Measurements from ENCODE around the gene ANKS6. TPM values are rescaled to one million over a fixed set of nuclear protein-coding genes. Genes with fewer than 3 reads are reported as not detected.

ANKS6 gene
- total RNA-seq, 1 experiment from 2014 or later, result 46.3 TPM

DNA sequence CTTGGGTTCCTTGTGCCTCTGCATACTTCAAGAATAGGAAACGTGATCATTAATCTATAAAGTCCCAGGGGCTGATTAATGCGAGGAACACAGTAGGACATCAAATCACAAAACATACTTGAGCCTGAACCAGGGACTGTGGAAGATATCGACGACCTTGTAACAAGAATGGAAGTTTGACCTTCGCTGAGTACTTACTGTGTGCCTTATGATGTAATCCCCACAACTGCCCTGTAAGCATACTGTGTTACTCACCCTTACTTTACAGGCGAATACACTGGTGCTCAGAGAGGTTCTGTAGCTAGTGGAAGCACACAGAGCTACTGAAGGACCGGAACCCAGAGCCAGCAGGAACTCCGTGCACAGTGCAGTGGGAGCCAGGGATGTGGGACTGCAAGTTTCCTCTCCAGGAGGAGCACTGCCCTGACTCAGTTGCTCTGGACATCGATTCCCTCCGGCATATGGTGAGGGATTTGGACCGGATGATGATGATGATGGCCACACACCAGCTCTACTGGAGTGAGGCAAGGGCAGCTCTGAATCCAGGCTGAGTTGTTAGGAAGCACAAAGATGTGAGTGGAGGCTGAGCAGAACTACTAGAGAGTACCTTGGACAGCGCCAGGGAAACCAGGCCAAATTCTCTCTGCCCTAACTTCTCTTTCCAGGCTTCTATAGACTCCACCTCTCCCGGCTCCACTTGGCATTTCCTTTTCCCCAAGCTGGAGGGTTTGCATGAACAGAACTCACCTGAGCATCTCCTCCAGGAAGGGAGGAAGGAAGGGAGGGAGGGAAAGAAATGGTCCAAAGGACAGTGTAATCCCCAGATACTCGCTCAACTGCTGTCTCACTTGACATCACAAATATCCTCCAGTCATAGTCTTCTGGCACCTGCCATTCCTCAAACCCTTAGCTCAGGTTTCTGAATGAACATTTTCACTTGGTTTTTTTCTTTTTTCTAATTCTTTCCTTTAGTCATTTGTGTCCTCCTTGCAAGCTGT is 86.1 kb downstream of the ANKS6 start:
- no peak overlapping the region for H2AK5ac ChIP-seq (ENCODE audit: insufficient read length, low read length)
- peak; percentile 51 for DNase-seq
- no peak overlapping the region for H2BK12ac ChIP-seq (ENCODE audit: insufficient read length, low read depth, low read length)
- peak overlapping the region; percentile 47 to 80; a peak in 4 of 5 replicates for H3K4me3 Mint-ChIP-seq
- peaks cover 87% of the 10 kb centered on the region for H3K27me3 Mint-ChIP-seq (ENCODE audit: low read depth)
- H3K14ac ChIP-seq (ENCODE audit: insufficient read depth, low read length), result no peak overlapping the region
- no peak overlapping the region for H4K5ac ChIP-seq (ENCODE audit: insufficient read length, low read depth, low read length)
- H4K91ac ChIP-seq (ENCODE audit: insufficient read length, low read depth, low read length), result no peak overlapping the region
- no peaks in the 10 kb centered on the region for H3K9me3 ChIP-seq (ENCODE audit: control insufficient read depth, low read depth, low read length)
- H3K79me1 ChIP-seq (ENCODE audit: insufficient read depth, low read depth, low read length, poor library complexity, severe bottlenecking), result no peaks in the 10 kb centered on the region
- H3K79me2 ChIP-seq (ENCODE audit: insufficient read depth, low read length), result no peaks in the 10 kb centered on the region
- no peaks in the 10 kb centered on the region for H3K4me1 ChIP-seq (ENCODE audit: insufficient read depth, low read length)
- H3K4me1 Mint-ChIP-seq, result peaks cover 10 to 16% of the 10 kb centered on the region in 2 experiments
- no peak overlapping the region for H3K18ac ChIP-seq (ENCODE audit: insufficient read length, low read depth, low read length)
- H2AFZ ChIP-seq (ENCODE audit: low read length), result no peak overlapping the region
- no peak overlapping the region for H3K23ac ChIP-seq (ENCODE audit: insufficient read length, low read depth, low read length)
- H3K27ac ChIP-seq (ENCODE audit: insufficient read length, low read depth, low read length), result no peak overlapping the region
- no peak overlapping the region for H2BK120ac ChIP-seq (ENCODE audit: low read depth, low read length, poor library complexity, severe bottlenecking)
- TF ChIP-seq, protein P1, sequence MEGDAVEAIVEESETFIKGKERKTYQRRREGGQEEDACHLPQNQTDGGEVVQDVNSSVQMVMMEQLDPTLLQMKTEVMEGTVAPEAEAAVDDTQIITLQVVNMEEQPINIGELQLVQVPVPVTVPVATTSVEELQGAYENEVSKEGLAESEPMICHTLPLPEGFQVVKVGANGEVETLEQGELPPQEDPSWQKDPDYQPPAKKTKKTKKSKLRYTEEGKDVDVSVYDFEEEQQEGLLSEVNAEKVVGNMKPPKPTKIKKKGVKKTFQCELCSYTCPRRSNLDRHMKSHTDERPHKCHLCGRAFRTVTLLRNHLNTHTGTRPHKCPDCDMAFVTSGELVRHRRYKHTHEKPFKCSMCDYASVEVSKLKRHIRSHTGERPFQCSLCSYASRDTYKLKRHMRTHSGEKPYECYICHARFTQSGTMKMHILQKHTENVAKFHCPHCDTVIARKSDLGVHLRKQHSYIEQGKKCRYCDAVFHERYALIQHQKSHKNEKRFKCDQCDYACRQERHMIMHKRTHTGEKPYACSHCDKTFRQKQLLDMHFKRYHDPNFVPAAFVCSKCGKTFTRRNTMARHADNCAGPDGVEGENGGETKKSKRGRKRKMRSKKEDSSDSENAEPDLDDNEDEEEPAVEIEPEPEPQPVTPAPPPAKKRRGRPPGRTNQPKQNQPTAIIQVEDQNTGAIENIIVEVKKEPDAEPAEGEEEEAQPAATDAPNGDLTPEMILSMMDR (conservative IDR thresholded peaks at IDR 0.05), result no peak
- H3K9ac ChIP-seq (ENCODE audit: extremely low read depth, insufficient read length, low read length), result no peak overlapping the region
- H3K23me2 ChIP-seq (ENCODE audit: insufficient read length, low read depth, low read length, poor library complexity, severe bottlenecking), result peaks cover 17% of the 10 kb centered on the region
- H3K56ac ChIP-seq (ENCODE audit: insufficient read length, low read depth, low read length), result no peak overlapping the region
- peaks cover 38% of the 10 kb centered on the region for H3K27me3 ChIP-seq (ENCODE audit: insufficient read depth, low read length)
- no peaks in the 10 kb centered on the region; a peak in 2 of 5 replicates for H3K9me3 Mint-ChIP-seq
- H2BK15ac ChIP-seq (ENCODE audit: low read depth, low read length), result no peak overlapping the region
- no peak overlapping the region for H4K8ac ChIP-seq (replicated peaks; ENCODE audit: insufficient read length, low read depth, low read length)
- no peak overlapping the region for H3K4me2 ChIP-seq (ENCODE audit: insufficient read depth, insufficient read length, low read length)
- no peak overlapping the region for H2BK5ac ChIP-seq (ENCODE audit: insufficient read length, low read length)
- no peaks in the 10 kb centered on the region; a peak in 1 of 7 replicates for H3K36me3 Mint-ChIP-seq (ENCODE audit: insufficient read depth in 1 of 3, low read depth in 3 of 3)
- H2BK20ac ChIP-seq (ENCODE audit: low read depth, low read length, poor library complexity, severe bottlenecking), result no peak overlapping the region
- no peak overlapping the region for H3T11ph ChIP-seq (ENCODE audit: low read length)
- no peak overlapping the region for H3K27ac Mint-ChIP-seq
- H4K20me1 ChIP-seq (ENCODE audit: control insufficient read depth, insufficient read depth, insufficient read length), result no peaks in the 10 kb centered on the region
- WGBS (ENCODE audit: extremely low coverage, insufficient read length, low lambda C conversion rate), result no CpG with 5 or more reads among the region's 14 CpGs
- no peak overlapping the region for H3K4ac ChIP-seq (ENCODE audit: low read depth, low read length)
